RWPE2 (cell line): ENCODE data around the gene BCKDK.
"Not testable (repeated sequence)": the region's sequence is repeated elsewhere in the genome, so short reads cannot be mapped to it uniquely, and the experiment has no call there.

ENCODE experiments used
- ATAC-seq: fragments of 200-7000 bp; cut with Tn5 transposase; 3 replicates; pipeline ENCODE4 v1.9.1; 2021; ENCODE audit warnings: low read depth
- DNase-seq: peaks from one replicate; pipeline ENCODE4 v3.0.0-alpha.2; 2020; ENCODE audit warnings: low spot score
- H3K27ac ChIP-seq: fragments of 450-650 bp; 2 replicates; pipeline ENCODE4 v1.5.1; 2017; ENCODE audit warnings: mild to moderate bottlenecking; ENCODE audit not compliant: poor library complexity, severe bottlenecking
- H3K27me3 ChIP-seq: fragments of 250-450 bp; sonication (Bioruptor Pico); 2 replicates; pipeline ENCODE4 v1.5.1; 2021; ENCODE audit warnings: mild to moderate bottlenecking, moderate library complexity; ENCODE audit not compliant: insufficient read depth, poor library complexity, severe bottlenecking
- H3K36me3 ChIP-seq: fragments of 250-450 bp; sonication (Bioruptor Pico); 2 replicates; pipeline ENCODE4 v1.5.1; 2020; ENCODE audit warnings: low read depth, mild to moderate bottlenecking, moderate library complexity
- H3K4me1 ChIP-seq: fragments of 250-450 bp; sonication (Bioruptor Pico); 2 replicates; pipeline ENCODE4 v1.5.1; 2021; ENCODE audit warnings: mild to moderate bottlenecking, moderate library complexity; ENCODE audit not compliant: insufficient read depth, poor library complexity, severe bottlenecking
- H3K4me3 ChIP-seq: fragments of 250-450 bp; sonication (Bioruptor Pico); 2 replicates; pipeline ENCODE4 v1.5.1; 2021; ENCODE audit warnings: mild to moderate bottlenecking, moderate library complexity; ENCODE audit not compliant: severe bottlenecking
- H3K9me3 ChIP-seq: fragments of 250-450 bp; sonication (Bioruptor Pico); 2 replicates; pipeline ENCODE4 v1.5.1; 2021; ENCODE audit warnings: mild to moderate bottlenecking, moderate library complexity; ENCODE audit not compliant: severe bottlenecking
- CTCF ChIP-seq: fragments of 450-650 bp; IDR thresholded peaks from one replicate; pipeline ENCODE4 v1.5.1; 2017; ENCODE audit warnings: mild to moderate bottlenecking, moderate library complexity; ENCODE audit not compliant: poor library complexity, severe bottlenecking

Gene BCKDK

GRCh38 chr16:31094088-31094423 lies 14.1 kb upstream of the BCKDK start:
- no peak; the same call in 2 of the 3 replicates for ATAC-seq
- TF ChIP-seq CTCF: no peak
- Histone ChIP-seq H3K4me3 (peak overlapping the region; percentile 66), H3K4me1 (no peaks in the 10 kb centered on the region), H3K9me3 (no peaks in the 10 kb centered on the region), H3K27me3 (no peaks in the 10 kb centered on the region), H3K36me3 (peaks cover 29% of the 10 kb centered on the region), H3K27ac (peak overlapping the region; percentile 81)
- DNase-seq: peak; percentile 49

GRCh38 chr16:31094424-31095120 lies 13.6 kb upstream of the BCKDK start, which contains the start of gene VKORC1:
Gene VKORC1 (minus strand): TSS chr16:31094797. CDS start chr16:31094729, 68 bp downstream.
- TF ChIP-seq CTCF: no peak
- Histone ChIP-seq H3K4me3 (peak within 1 kb of the TSS; percentile 66), H3K36me3 (peaks cover 24% of the 10 kb centered on the region), H3K27ac (peak within 1 kb of the TSS; percentile 81), H3K4me1 (no peaks in the 10 kb centered on the region), H3K27me3 (no peaks in the 10 kb centered on the region), H3K9me3 (no peaks in the 10 kb centered on the region)
- peak; percentile 95 for ATAC-seq
- peak; percentile 98 for DNase-seq

GRCh38 chr16:31099860-31100638 lies 8.1 kb upstream of the BCKDK start:
- Histone ChIP-seq H3K36me3 (no peaks in the 10 kb centered on the region), H3K4me3 (no peak overlapping the region), H3K27me3 (no peaks in the 10 kb centered on the region), H3K9me3 (no peaks in the 10 kb centered on the region), H3K4me1 (no peaks in the 10 kb centered on the region), H3K27ac (no peak overlapping the region)
- no peak for TF ChIP-seq CTCF
- DNase-seq (no peak), ATAC-seq (no peak; the same call in 2 of the 3 replicates)

- not testable (repeated sequence) for H3K4me1 ChIP-seq, H3K9me3 ChIP-seq, H3K36me3 ChIP-seq, DNase-seq, H3K27ac ChIP-seq, H3K4me3 ChIP-seq, H3K27me3 ChIP-seq, ATAC-seq
Observed at GRCh38 chr16:31100876-31101641, 7.1 kb upstream of the BCKDK start.

GRCh38 chr16:31105677-31106213 lies 2.4 kb upstream of the BCKDK start:
- Histone ChIP-seq H3K27ac (peak overlapping the region; percentile 19), H3K9me3 (no peaks in the 10 kb centered on the region), H3K27me3 (no peaks in the 10 kb centered on the region), H3K4me3 (no peak overlapping the region), H3K4me1 (no peaks in the 10 kb centered on the region), H3K36me3 (peaks cover 17% of the 10 kb centered on the region)
- DNase-seq: peak; percentile 55
- ATAC-seq: peak; percentile 30; the same call in 2 of the 3 replicates
- TF ChIP-seq CTCF: peak; percentile 90
